ENCODE measurements around the gene OLIG3. TPM values are rescaled to one million over a fixed set of nuclear protein-coding genes. Genes with fewer than 3 reads are reported as not detected.
A peak's percentile ranks its signal among the peaks of the same experiment; 100 is the strongest.

Gene OLIG3
- total RNA-seq, 4 donors from 2014 or later, result not detected

DNA sequence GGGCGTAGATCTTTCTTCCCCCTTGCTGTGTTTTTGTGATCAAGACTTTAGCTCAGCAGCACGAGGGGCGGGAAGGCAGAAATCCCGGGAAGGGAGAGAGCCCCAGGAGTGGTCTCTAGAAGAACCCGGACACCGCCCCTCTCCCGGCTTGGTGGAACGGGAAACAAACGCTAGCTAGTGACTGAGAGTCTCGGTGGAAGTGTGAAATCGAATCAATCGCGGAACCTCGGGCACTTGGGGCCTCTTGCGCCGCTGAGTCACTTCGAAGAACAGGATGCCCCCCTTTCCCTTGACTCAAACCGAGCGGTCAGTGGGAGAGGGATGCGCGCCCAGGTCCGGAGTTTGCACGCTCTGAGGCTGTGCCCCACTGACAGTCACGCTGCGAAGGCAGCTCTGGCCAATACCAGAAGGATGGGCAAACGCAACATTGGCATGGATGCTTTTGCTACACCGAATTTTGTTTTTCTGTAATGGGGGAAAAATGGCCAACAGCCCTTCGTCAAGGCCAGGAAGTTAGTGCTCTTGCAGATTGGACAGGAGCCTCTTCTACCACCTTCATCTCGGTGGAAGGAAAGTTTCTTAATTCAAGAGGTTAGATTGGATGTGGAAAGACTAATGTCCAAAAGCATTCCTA lies 1.6 kb upstream of the OLIG3 start:
- Histone ChIP-seq H3K4me3 (replicated peaks in 1 of 3) (no peak overlapping the region), H3K36me3 (no peaks in the 10 kb centered on the region), H3K4me1 (peaks cover 25 to 40% of the 10 kb centered on the region in 2 donors), H3K27me3 (peaks cover 65% of the 10 kb centered on the region), H3K9me3 (no peaks in the 10 kb centered on the region), H3K27ac (no peak overlapping the region)
- DNase-seq, result no peak
- intact Hi-C loops (cut with DNase I), result no loop called here
- 5 to 8% methylated on average over 23 to 29 of the region's 29 CpGs for WGBS, 2 donors
- TF ChIP-seq POLR2A (IDR thresholded peaks at IDR 0.05), result no peak
- TF ChIP-seq, protein P1, sequence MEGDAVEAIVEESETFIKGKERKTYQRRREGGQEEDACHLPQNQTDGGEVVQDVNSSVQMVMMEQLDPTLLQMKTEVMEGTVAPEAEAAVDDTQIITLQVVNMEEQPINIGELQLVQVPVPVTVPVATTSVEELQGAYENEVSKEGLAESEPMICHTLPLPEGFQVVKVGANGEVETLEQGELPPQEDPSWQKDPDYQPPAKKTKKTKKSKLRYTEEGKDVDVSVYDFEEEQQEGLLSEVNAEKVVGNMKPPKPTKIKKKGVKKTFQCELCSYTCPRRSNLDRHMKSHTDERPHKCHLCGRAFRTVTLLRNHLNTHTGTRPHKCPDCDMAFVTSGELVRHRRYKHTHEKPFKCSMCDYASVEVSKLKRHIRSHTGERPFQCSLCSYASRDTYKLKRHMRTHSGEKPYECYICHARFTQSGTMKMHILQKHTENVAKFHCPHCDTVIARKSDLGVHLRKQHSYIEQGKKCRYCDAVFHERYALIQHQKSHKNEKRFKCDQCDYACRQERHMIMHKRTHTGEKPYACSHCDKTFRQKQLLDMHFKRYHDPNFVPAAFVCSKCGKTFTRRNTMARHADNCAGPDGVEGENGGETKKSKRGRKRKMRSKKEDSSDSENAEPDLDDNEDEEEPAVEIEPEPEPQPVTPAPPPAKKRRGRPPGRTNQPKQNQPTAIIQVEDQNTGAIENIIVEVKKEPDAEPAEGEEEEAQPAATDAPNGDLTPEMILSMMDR (IDR thresholded peaks at IDR 0.05), result no peak

DNA sequence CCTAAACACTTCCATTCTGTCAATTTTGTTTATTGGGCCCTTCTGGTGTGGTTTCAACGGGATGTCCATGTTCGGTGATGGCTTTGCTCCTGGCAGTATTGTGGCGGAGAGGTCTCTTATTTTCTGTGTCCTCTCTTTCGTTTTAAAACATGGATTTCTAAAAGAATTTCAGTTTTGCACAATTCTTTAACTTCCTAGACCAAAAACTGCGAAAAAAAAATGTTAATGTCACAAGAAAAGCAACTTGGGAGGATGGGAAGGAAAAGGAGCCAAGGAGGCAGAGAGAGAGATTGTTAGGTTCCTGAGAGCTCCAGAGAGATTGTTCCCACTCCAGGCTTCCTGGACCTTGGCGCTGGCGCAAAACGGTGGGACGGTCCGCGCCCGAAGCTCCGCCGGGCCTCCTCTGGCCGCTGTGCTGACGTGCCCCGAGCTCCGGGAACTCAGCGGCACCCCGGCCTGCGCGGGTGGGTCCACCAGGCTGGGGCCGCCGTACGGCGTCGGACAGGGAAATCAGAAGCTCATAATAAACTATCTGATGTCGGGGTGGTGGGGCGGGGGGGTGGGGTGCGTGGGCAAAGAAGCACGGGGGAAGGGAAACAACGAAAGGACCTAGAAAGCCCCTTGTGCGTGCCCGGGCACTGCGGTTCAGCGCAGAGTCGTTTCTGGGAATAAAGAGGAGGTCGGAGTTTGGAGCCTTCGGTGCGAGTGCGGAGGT lies 951 bp upstream of the OLIG3 start:
- H3K36me3 ChIP-seq, result no peaks in the 10 kb centered on the region
- H3K27me3 ChIP-seq, result peaks cover 65% of the 10 kb centered on the region
- H3K4me3 ChIP-seq (replicated peaks in 1 of 3), result no peak overlapping the region
- DNase-seq, result no peak
- no peak overlapping the region for H3K27ac ChIP-seq
- no peak for TF ChIP-seq POLR2A (IDR thresholded peaks at IDR 0.05)
- TF ChIP-seq, protein P1 (IDR thresholded peaks at IDR 0.05), result no peak
- H3K9me3 ChIP-seq, result no peaks in the 10 kb centered on the region
- 9 to 10% methylated on average over 30 to 36 of the region's 41 CpGs for WGBS, 2 donors
- intact Hi-C loops (cut with DNase I), result no loop called here
- H3K4me1 ChIP-seq, result peaks cover 25 to 40% of the 10 kb centered on the region in 2 donors

DNA sequence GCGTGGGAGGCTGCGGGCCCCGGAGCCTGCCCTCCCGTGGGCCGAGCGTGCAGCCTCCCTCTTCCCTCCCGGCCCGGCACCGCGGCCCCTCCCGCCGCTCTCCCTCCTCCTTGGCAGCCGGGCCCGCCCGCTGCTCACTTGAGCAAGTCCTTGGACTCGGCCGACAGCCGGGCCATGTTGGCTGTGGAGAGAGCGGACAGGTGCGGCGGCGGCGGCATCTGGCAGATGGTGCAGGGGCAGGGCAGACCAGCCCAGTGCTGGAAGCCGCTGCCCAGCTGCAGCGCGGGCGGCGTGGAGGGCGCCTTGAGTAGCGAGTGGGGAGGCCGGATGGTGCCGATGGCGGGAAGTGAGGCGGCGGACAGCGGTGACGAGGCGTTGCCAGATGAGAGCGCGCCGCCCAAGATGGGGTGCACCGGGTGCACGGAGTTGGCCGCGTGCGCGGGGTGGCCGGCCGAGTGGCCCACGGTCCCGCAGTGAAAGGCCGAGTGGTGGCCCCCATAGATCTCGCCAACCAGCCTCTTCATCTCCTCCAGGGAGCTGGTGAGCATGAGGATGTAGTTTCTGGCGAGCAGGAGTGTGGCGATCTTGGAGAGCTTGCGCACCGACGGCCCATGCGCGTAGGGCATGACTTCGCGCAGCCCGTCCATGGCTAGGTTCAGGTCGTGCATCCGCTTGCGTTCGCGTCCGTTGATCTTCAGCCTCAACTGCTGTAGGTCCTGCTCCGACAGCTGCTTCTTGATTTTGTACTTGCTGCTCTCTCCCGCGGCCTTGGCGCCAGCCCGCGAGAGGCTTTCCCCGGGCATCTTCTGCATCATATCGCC lies 766 bp downstream of the OLIG3 start:
- Histone ChIP-seq H3K27ac (no peak overlapping the region), H3K9me3 (no peaks in the 10 kb centered on the region), H3K4me3 (replicated peaks in 1 of 3) (no peak overlapping the region), H3K4me1 (peaks cover 33 to 56% of the 10 kb centered on the region in 2 donors), H3K36me3 (no peaks in the 10 kb centered on the region), H3K27me3 (peaks cover 77% of the 10 kb centered on the region)
- DNase-seq, result peak; percentile 26 to 32
- TF ChIP-seq, protein P1 (IDR thresholded peaks at IDR 0.05), result no peak
- intact Hi-C loops (cut with DNase I), result no loop called here
- 5 to 8% methylated on average over 22 to 44 of the region's 77 CpGs for WGBS, 2 donors

DNA sequence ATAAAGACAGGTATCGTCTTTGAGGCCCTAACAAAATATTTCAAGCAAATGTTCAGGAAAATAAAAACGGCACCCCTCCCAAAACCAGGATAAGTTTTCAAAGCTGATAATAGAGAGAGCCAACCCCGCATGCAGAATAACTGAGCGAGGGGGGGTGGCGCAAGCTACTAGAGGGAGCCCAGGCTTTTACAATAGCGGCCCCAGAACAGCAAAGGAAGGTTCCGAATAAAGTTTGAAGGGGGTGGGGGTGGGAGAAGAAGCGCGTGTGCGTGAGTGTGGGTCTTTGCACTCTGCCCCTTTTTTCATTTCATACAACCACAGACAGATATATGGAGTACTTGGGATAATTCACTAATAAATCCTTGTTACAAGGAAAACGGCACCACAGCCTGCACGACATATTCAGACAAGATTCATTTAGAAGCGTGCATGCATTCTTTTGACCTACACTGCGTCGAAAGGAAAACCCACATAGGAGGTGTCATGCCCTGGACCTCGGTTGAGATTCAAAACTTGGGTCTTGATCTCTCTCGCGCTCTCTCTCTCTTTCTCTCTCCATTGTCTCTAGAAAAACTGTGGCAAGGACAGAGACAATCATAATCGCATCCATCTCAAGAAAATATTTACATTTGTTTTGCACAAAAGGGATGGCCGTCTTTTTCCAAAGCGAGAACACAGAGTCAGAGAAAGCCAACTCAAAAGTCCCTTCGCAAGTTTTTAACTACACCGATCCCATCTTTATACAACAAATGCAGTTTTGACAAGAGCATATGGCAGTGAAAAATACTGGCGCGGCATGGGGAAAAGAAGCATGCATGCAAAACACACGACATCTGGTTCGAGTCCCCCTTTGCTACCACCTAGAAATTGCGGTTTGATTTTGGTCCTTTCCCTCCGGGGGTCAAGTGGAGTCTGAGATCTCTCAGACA lies 1.6 kb downstream of the OLIG3 start:
- Histone ChIP-seq H3K27me3 (peaks cover 77% of the 10 kb centered on the region), H3K36me3 (no peaks in the 10 kb centered on the region), H3K4me1 (peaks cover 26 to 55% of the 10 kb centered on the region in 2 donors), H3K4me3 (replicated peaks in 1 of 3) (no peak overlapping the region), H3K27ac (no peak overlapping the region), H3K9me3 (no peaks in the 10 kb centered on the region)
- WGBS, 2 donors, result 11 to 15% methylated on average over 29 of the region's 29 CpGs
- TF ChIP-seq, protein P1 (IDR thresholded peaks at IDR 0.05), result no peak
- TF ChIP-seq POLR2A (IDR thresholded peaks at IDR 0.05), result no peak
- intact Hi-C loops (cut with DNase I), result no loop called here
- DNase-seq, result no peak
